PC-3 (cell line): ENCODE data around the gene SLC2A13. TPM values are rescaled to one million over a fixed set of nuclear protein-coding genes. Genes with fewer than 3 reads are reported as not detected.

Experiments
- ATAC-seq: fragments of 200-7000 bp; cut with Tn5 transposase; 2 replicates; pipeline ENCODE4 v1.9.1; 2020; ENCODE audit warnings: mild to moderate bottlenecking, moderate library complexity
- BruUV-seq: library from RNA; stranded (reverse); fragments of 400-500 nt; replicated peaks from 2 replicates; lab custom pipeline; 2021; lab: Mats Ljungman, UMichigan
- CTCF ChIA-PET: fragments of 300-600 bp; sonication (Branson Sonifier 250); formaldehyde crosslinking; loops from one replicate; lab custom pipeline; 2022; ENCODE audit warnings: antibody characterized with exemption; lab: Charles Lee
- POLR2A ChIA-PET: fragments of 300-600 bp; sonication (Branson Sonifier 250); formaldehyde crosslinking; loops from one replicate; lab custom pipeline; 2022; ENCODE audit warnings: antibody characterized with exemption; ENCODE audit not compliant: unreplicated experiment; lab: Charles Lee
- DNase-seq: peaks from one replicate; pipeline ENCODE4 v3.0.0-alpha.2; 2015
- H2AFZ ChIP-seq: fragments of 300-600 bp; sonication (generic); 2 replicates; pipeline ENCODE4 v1.6.0; 2016; ENCODE audit warnings: antibody characterized with exemption, low read length
- H3F3A ChIP-seq: fragments of 300-600 bp; sonication (generic); one replicate; pipeline ENCODE4 v1.6.0; 2017; ENCODE audit warnings: antibody characterized with exemption, low read length, control low read depth, mild to moderate bottlenecking; ENCODE audit not compliant: unreplicated experiment
- H3K27ac ChIP-seq: fragments of 300-600 bp; sonication (generic); 2 replicates; pipeline ENCODE4 v1.5.1; 2016; ENCODE audit warnings: mild to moderate bottlenecking, low read length
- H3K27me3 ChIP-seq: fragments of 300-600 bp; sonication (generic); 2 replicates; pipeline ENCODE4 v1.6.1; 2016; ENCODE audit warnings: low read length, mixed read lengths
- H3K36me3 ChIP-seq: fragments of 300-600 bp; sonication (generic); 2 replicates; pipeline ENCODE4 v1.6.1; 2016; ENCODE audit warnings: low read depth, mixed run types, low read length, mixed read lengths
- H3K4me1 ChIP-seq: fragments of 300-600 bp; sonication (generic); 2 replicates; pipeline ENCODE4 v1.5.1; 2016; ENCODE audit warnings: low read length; ENCODE audit not compliant: insufficient read depth
- H3K4me2 ChIP-seq: fragments of 300-600 bp; sonication (generic); 2 replicates; pipeline ENCODE4 v1.6.0; 2016; ENCODE audit warnings: low read length
- H3K4me3 ChIP-seq: fragments of 300-600 bp; sonication (generic); 2 replicates; pipeline ENCODE4 v1.5.1; 2016; ENCODE audit warnings: mild to moderate bottlenecking, low read length, mixed read lengths
- H3K79me2 ChIP-seq: fragments of 300-600 bp; sonication (generic); 2 replicates; pipeline ENCODE4 v1.6.1; 2017; ENCODE audit warnings: low read length, mixed read lengths
- H3K9ac ChIP-seq: fragments of 300-600 bp; sonication (generic); 2 replicates; pipeline ENCODE4 v1.6.0; 2016; ENCODE audit warnings: mild to moderate bottlenecking, low read length
- H3K9me2 ChIP-seq: fragments of 300-600 bp; sonication (generic); replicated peaks from 2 replicates; pipeline ENCODE4 v1.6.1; 2016; ENCODE audit warnings: mixed run types, low read length, mixed read lengths
- H3K9me3 ChIP-seq: fragments of 300-600 bp; sonication (generic); 2 replicates; pipeline ENCODE4 v1.6.1; 2016; ENCODE audit warnings: low read length, mixed read lengths
- H4K20me1 ChIP-seq: fragments of 300-600 bp; sonication (generic); 2 replicates; pipeline ENCODE4 v1.6.1; 2016; ENCODE audit warnings: low read length, mixed read lengths
- EZH2 ChIP-seq: fragments of 300-600 bp; sonication (generic); IDR thresholded peaks from one replicate; pipeline ENCODE4 v1.6.1; 2017; ENCODE audit warnings: antibody characterized with exemption, mild to moderate bottlenecking, low read length; ENCODE audit not compliant: unreplicated experiment
- EZH2phosphoT487 ChIP-seq: fragments of 300-600 bp; sonication (generic); IDR thresholded peaks from 2 replicates; pipeline ENCODE4 v1.6.1; 2018; ENCODE audit warnings: mild to moderate bottlenecking, antibody characterized with exemption, low read length, borderline replicate concordance
- intact Hi-C: fragments of 100-400 bp; cut with micrococcal nuclease; formaldehyde crosslinking; loops from 2 replicates; pipeline ENCODE4 v1.9.0; 2023
- total RNA-seq: library from RNA; depleted of rRNA; stranded (reverse); fragments of >200 nt; gene quantifications from 2 replicates; pipeline ENCODE4 v1.2.3, GENCODE V29; 2014
- TF ChIP-seq, protein P1 (sequence below): fragments of 300-600 bp; sonication (generic); conservative IDR thresholded peaks from 2 replicates; pipeline ENCODE4 v1.5.1; 2017; ENCODE audit warnings: antibody characterized with exemption, low read depth, mild to moderate bottlenecking, low read length

Gene SLC2A13
- total RNA-seq, 1 experiment from 2014 or later, result 3.4 TPM

GRCh38 chr12:39803151-39803550, 302.7 kb downstream of the SLC2A13 start:
- Histone ChIP-seq H3K9me2 (no peaks in the 10 kb centered on the region), H2AFZ (no peak overlapping the region), H3K9me3 (no peaks in the 10 kb centered on the region), H3K36me3 (no peaks in the 10 kb centered on the region), H3K4me1 (no peaks in the 10 kb centered on the region), H3K9ac (no peak overlapping the region), H3K27ac (no peak overlapping the region), H3K79me2 (no peaks in the 10 kb centered on the region), H3F3A (no peaks in the 10 kb centered on the region), H3K4me2 (no peak overlapping the region), H3K27me3 (no peaks in the 10 kb centered on the region), H3K4me3 (no peak overlapping the region), H4K20me1 (no peaks in the 10 kb centered on the region)
- DNase-seq (no peak), ATAC-seq (no peak)
- intact Hi-C loops, result no loop called here
- POLR2A ChIA-PET, result no interaction called here
- CTCF ChIA-PET, result no interaction called here
- TF ChIP-seq EZH2phosphoT487 (no peak), EZH2 (no peak)
- TF ChIP-seq, protein P1, sequence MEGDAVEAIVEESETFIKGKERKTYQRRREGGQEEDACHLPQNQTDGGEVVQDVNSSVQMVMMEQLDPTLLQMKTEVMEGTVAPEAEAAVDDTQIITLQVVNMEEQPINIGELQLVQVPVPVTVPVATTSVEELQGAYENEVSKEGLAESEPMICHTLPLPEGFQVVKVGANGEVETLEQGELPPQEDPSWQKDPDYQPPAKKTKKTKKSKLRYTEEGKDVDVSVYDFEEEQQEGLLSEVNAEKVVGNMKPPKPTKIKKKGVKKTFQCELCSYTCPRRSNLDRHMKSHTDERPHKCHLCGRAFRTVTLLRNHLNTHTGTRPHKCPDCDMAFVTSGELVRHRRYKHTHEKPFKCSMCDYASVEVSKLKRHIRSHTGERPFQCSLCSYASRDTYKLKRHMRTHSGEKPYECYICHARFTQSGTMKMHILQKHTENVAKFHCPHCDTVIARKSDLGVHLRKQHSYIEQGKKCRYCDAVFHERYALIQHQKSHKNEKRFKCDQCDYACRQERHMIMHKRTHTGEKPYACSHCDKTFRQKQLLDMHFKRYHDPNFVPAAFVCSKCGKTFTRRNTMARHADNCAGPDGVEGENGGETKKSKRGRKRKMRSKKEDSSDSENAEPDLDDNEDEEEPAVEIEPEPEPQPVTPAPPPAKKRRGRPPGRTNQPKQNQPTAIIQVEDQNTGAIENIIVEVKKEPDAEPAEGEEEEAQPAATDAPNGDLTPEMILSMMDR, result no peak
- BruUV-seq, result no TSS peak

- CTCF ChIA-PET, result no interaction called here
- ATAC-seq, result no peak
- TF ChIP-seq, protein P1, result no peak
- TF ChIP-seq EZH2 (no peak), EZH2phosphoT487 (no peak)
These were observed 306.9 kb downstream of the SLC2A13 start for GRCh38 chr12:39798977-39799376.

DNA sequence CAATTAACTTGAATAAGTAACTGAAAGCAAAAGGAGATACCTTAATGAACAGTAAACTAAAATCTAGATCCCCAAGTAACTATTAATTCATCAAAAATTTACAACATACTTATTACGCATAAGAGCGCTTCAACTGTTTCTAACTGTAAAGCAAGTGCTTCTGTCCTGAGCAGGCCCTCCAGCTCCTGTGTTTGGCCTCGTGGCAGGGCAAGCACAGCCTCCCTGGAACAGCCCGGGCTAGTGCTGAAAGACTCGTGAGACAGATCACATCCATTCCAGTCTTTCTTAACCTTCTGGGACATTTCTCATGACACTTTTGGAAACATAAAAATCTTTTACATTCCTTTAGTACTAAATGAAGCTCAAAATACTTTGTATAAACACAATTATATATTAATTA, 307.5 kb downstream of the SLC2A13 start:
- BruUV-seq, result no TSS peak
- TF ChIP-seq, protein P1, result no peak
- TF ChIP-seq EZH2phosphoT487 (no peak), EZH2 (no peak)
- H3K4me1 ChIP-seq, result no peaks in the 10 kb centered on the region
- intact Hi-C loops, result no loop called here
- H3F3A ChIP-seq, result no peaks in the 10 kb centered on the region
- no peak overlapping the region for H3K9ac ChIP-seq
- H2AFZ ChIP-seq, result no peak overlapping the region
- ChIA-PET CTCF (no interaction called here), POLR2A (no interaction called here)
- no peaks in the 10 kb centered on the region for H3K27me3 ChIP-seq
- no peaks in the 10 kb centered on the region for H3K79me2 ChIP-seq
- no peaks in the 10 kb centered on the region for H3K9me3 ChIP-seq
- no peaks in the 10 kb centered on the region for H4K20me1 ChIP-seq
- H3K4me3 ChIP-seq, result no peak overlapping the region
- H3K27ac ChIP-seq, result no peak overlapping the region
- ATAC-seq (no peak), DNase-seq (no peak)
- H3K36me3 ChIP-seq, result no peaks in the 10 kb centered on the region
- no peak overlapping the region for H3K4me2 ChIP-seq
- H3K9me2 ChIP-seq, result no peaks in the 10 kb centered on the region

More at GRCh38 chr12:39798977-39799376, 306.9 kb downstream of the SLC2A13 start:
- H3K4me1 ChIP-seq, result no peaks in the 10 kb centered on the region
- intact Hi-C loops, result no loop called here
- no peaks in the 10 kb centered on the region for H3K36me3 ChIP-seq
- no peaks in the 10 kb centered on the region for H3K27me3 ChIP-seq
- no peak overlapping the region for H3K9ac ChIP-seq
- BruUV-seq, result no TSS peak
- H3F3A ChIP-seq, result no peaks in the 10 kb centered on the region
- H2AFZ ChIP-seq, result no peak overlapping the region
- H3K79me2 ChIP-seq, result no peaks in the 10 kb centered on the region
- H3K9me2 ChIP-seq, result no peaks in the 10 kb centered on the region
- POLR2A ChIA-PET, result interaction anchor here (0.7 kb wide), 1 partner anchor 95 kb away, joined by 15 read pairs; no protein-coding TSS in a partner anchor
- H3K27ac ChIP-seq, result no peak overlapping the region
- H3K9me3 ChIP-seq, result no peaks in the 10 kb centered on the region
- DNase-seq, result no peak
- H3K4me3 ChIP-seq, result no peak overlapping the region
- no peaks in the 10 kb centered on the region for H4K20me1 ChIP-seq
- no peak overlapping the region for H3K4me2 ChIP-seq
